H1 (cell line): ENCODE data around the gene PIAS1. TPM values are rescaled to one million over a fixed set of nuclear protein-coding genes. Genes with fewer than 3 reads are reported as not detected.

Experiments
- ASH2L ChIP-seq: fragments of 200-600, 300-600 bp; sonication (generic); IDR thresholded peaks from one replicate; pipeline ENCODE4 v1.7.1; 2017; ENCODE audit warnings: low read length
- BRCA1 ChIP-seq: IDR thresholded peaks from 2 replicates; pipeline ENCODE4 v1.6.1; 2012; ENCODE audit warnings: low read depth, low read length, improper control_type of control experiment
- CHD2 ChIP-seq: IDR thresholded peaks from 2 replicates; pipeline ENCODE4 v1.6.1; 2012; ENCODE audit warnings: low read length, improper control_type of control experiment
- CHD7 ChIP-seq: fragments of 300-600 bp; sonication (generic); IDR thresholded peaks from 2 replicates; pipeline ENCODE4 v1.7.1; 2012; ENCODE audit warnings: low read length, moderate library complexity, mild to moderate bottlenecking, inconsistent platforms; ENCODE audit not compliant: insufficient replicate concordance
- EP300 ChIP-seq, 2 experiments: IDR thresholded peaks; 1 replicate in 1 of 2; 2 replicates in 1 of 2; pipeline ENCODE4 v1.6.1; 2011 to 2012; ENCODE audit warnings: low read depth in 2 of 2, low read length in 2 of 2, mild to moderate bottlenecking in 2 of 2, borderline replicate concordance in 1 of 2, inconsistent platforms in 1 of 2, moderate library complexity in 1 of 2
- KDM5A ChIP-seq: fragments of 200-600 bp; IDR thresholded peaks from 2 replicates; pipeline ENCODE4 v1.7.1; 2012; ENCODE audit warnings: mild to moderate bottlenecking, low read length, inconsistent platforms, mixed read lengths
- SP2 ChIP-seq: IDR thresholded peaks from 2 replicates; pipeline ENCODE4 v1.6.1; 2012; ENCODE audit warnings: mild to moderate bottlenecking, low read length, inconsistent platforms
- SP4 ChIP-seq: IDR thresholded peaks from 2 replicates; pipeline ENCODE4 v1.6.1; 2012; ENCODE audit warnings: low read length, inconsistent platforms
- polyA plus RNA-seq, 7 experiments: library from polyadenylated mRNA; depleted of rRNA in 3 of 7; stranded (reverse) in 5 of 7; unstranded in 2 of 7; fragments of >200 nt in 5 of 7; fragments of 200-250 nt in 2 of 7; gene quantifications; 1 replicate in 5 of 7; 2 replicates in 1 of 7; 4 replicates in 1 of 7; pipeline versions ENCODE4 v1.2.1 to v1.2.3, GENCODE V29; 2011 to 2013; ENCODE audit warnings: missing spikeins in 2 of 7, mixed read lengths in 2 of 7
- total RNA-seq: library from RNA; stranded (reverse); fragmentation: NEBNext Ultra II Directional; extraction: Animal tissue kit (Norgen Biotek cat#: 25700); gene quantifications from 2 replicates; pipeline ENCODE4 v1.2.1, GENCODE V29; 2021
- TF ChIP-seq, protein P1 (sequence below): IDR thresholded peaks from 2 replicates; pipeline ENCODE4 v1.6.1; 2012; ENCODE audit warnings: low read length, inconsistent platforms
- TF ChIP-seq, protein P2 (sequence below): IDR thresholded peaks from 2 replicates; pipeline ENCODE4 v1.6.1; 2011; ENCODE audit warnings: low read length, improper control_type of control experiment

PIAS1 gene
- total and polyA plus RNA-seq, 2 of the 8 experiments (the other 6 are each of a cell fraction or from before 2014, with no cell fraction given) = 30.8 to 34.5 TPM

- TF ChIP-seq CHD7 = no peak
- TF ChIP-seq SP2 = no peak
- TF ChIP-seq, protein P1, sequence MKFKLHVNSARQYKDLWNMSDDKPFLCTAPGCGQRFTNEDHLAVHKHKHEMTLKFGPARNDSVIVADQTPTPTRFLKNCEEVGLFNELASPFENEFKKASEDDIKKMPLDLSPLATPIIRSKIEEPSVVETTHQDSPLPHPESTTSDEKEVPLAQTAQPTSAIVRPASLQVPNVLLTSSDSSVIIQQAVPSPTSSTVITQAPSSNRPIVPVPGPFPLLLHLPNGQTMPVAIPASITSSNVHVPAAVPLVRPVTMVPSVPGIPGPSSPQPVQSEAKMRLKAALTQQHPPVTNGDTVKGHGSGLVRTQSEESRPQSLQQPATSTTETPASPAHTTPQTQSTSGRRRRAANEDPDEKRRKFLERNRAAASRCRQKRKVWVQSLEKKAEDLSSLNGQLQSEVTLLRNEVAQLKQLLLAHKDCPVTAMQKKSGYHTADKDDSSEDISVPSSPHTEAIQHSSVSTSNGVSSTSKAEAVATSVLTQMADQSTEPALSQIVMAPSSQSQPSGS = no peak
- TF ChIP-seq EP300 (IDR thresholded peaks at IDR 0.05; ENCODE audit: borderline replicate concordance in 1 of 2, low read depth in 2 of 2, low read length in 2 of 2) = no peak
- TF ChIP-seq BRCA1 = no peak
- TF ChIP-seq ASH2L = no peak
- no peak for TF ChIP-seq CHD2
- no peak for TF ChIP-seq SP4
- no peak for TF ChIP-seq KDM5A
- TF ChIP-seq, protein P2, sequence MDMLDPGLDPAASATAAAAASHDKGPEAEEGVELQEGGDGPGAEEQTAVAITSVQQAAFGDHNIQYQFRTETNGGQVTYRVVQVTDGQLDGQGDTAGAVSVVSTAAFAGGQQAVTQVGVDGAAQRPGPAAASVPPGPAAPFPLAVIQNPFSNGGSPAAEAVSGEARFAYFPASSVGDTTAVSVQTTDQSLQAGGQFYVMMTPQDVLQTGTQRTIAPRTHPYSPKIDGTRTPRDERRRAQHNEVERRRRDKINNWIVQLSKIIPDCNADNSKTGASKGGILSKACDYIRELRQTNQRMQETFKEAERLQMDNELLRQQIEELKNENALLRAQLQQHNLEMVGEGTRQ = no peak
- TF ChIP-seq, all 59 proteins: peak for 0
These were observed 119.0 kb downstream of the PIAS1 start (continued) for GRCh38 chr15:68173119-68173518.
